ENCODE measurements around the gene SAXO2. TPM values are rescaled to one million over a fixed set of nuclear protein-coding genes. Genes with fewer than 3 reads are reported as not detected.
"Not testable (repeated sequence)": the region's sequence is repeated elsewhere in the genome, so short reads cannot be mapped to it uniquely, and the experiment has no call there.

The SAXO2 gene
- total RNA-seq, result 5.2 and 6.0 TPM in 2 replicates
- long read RNA-seq, partial matches to known transcripts, result 0 of 6 reads
- long read RNA-seq, other reads (novel, unspliced or antisense), result 6 of 6 reads

- peaks cover 40% of the 10 kb centered on the region for H3K4me1 Mint-ChIP-seq (ENCODE audit: low read depth)
- H3K27me3 Mint-ChIP-seq, result no peaks in the 10 kb centered on the region
- peaks cover 9% of the 10 kb centered on the region for H3K36me3 Mint-ChIP-seq (ENCODE audit: insufficient read depth)
- no peak for TF ChIP-seq CTCF (IDR thresholded peaks at IDR 0.05; ENCODE audit: unreplicated experiment)
- DNase-seq (ENCODE audit: low spot score, unreplicated experiment), result peak; percentile 85
- H3K9me3 Mint-ChIP-seq (ENCODE audit: low read depth), result no peaks in the 10 kb centered on the region
- peak within 1 kb of the TSS; percentile 91 for H3K4me3 Mint-ChIP-seq (ENCODE audit: low read depth)
- H3K27ac Mint-ChIP-seq, result peak within 1 kb of the TSS; percentile 95
These were observed at the start of gene SAXO2, which contains the start of gene EFL1 for GRCh38 chr15:82262422-82263026. Gene SAXO2 (plus strand): TSS chr15:82262818. CDS start chr15:82262880, 62 bp downstream. Gene EFL1 (minus strand): TSS chr15:82262734. CDS start chr15:82261778, 956 bp downstream.

GRCh38 chr15:82216092-82216491 is 46.5 kb upstream of the SAXO2 start:
- not testable (repeated sequence) for H3K9me3 Mint-ChIP-seq (ENCODE audit: low read depth); DNase-seq (ENCODE audit: low spot score, unreplicated experiment); H3K4me3 Mint-ChIP-seq (ENCODE audit: low read depth); H3K27me3 Mint-ChIP-seq; H3K4me1 Mint-ChIP-seq (ENCODE audit: low read depth); H3K27ac Mint-ChIP-seq
- H3K36me3 Mint-ChIP-seq (ENCODE audit: insufficient read depth), result peaks cover 15% of the 10 kb centered on the region

- H3K4me1 Mint-ChIP-seq (ENCODE audit: low read depth); H3K9me3 Mint-ChIP-seq (ENCODE audit: low read depth); DNase-seq (ENCODE audit: low spot score, unreplicated experiment); H3K27ac Mint-ChIP-seq; H3K4me3 Mint-ChIP-seq (ENCODE audit: low read depth); H3K27me3 Mint-ChIP-seq: not testable (repeated sequence)
- peak; percentile 46 for TF ChIP-seq CTCF (IDR thresholded peaks at IDR 0.05; ENCODE audit: unreplicated experiment)
- H3K36me3 Mint-ChIP-seq (ENCODE audit: insufficient read depth), result peaks cover 14% of the 10 kb centered on the region
These were observed 41.1 kb upstream of the SAXO2 start for GRCh38 chr15:82221535-82221934.

GRCh38 chr15:82228750-82229149 is 33.9 kb upstream of the SAXO2 start:
- Mint-ChIP-seq H3K27me3 (no peaks in the 10 kb centered on the region), H3K9me3 (ENCODE audit: low read depth) (no peaks in the 10 kb centered on the region), H3K27ac (no peak overlapping the region), H3K4me1 (ENCODE audit: low read depth) (peaks cover 8% of the 10 kb centered on the region), H3K4me3 (ENCODE audit: low read depth) (no peak overlapping the region), H3K36me3 (ENCODE audit: insufficient read depth) (peaks cover 13% of the 10 kb centered on the region)
- TF ChIP-seq CTCF (IDR thresholded peaks at IDR 0.05; ENCODE audit: unreplicated experiment), result no peak
- DNase-seq (ENCODE audit: low spot score, unreplicated experiment), result no peak

- TF ChIP-seq CTCF (IDR thresholded peaks at IDR 0.05; ENCODE audit: unreplicated experiment), result no peak
- DNase-seq (ENCODE audit: low spot score, unreplicated experiment), result no peak
- H3K9me3 Mint-ChIP-seq (ENCODE audit: low read depth), result no peaks in the 10 kb centered on the region
These were observed 31.4 kb upstream of the SAXO2 start for GRCh38 chr15:82231233-82231632.

GRCh38 chr15:82231842-82232241 is 30.8 kb upstream of the SAXO2 start:
- H3K36me3 Mint-ChIP-seq (ENCODE audit: insufficient read depth), result peaks cover 8% of the 10 kb centered on the region
- no peaks in the 10 kb centered on the region for H3K27me3 Mint-ChIP-seq
- DNase-seq (ENCODE audit: low spot score, unreplicated experiment), result no peak
- no peak for TF ChIP-seq CTCF (IDR thresholded peaks at IDR 0.05; ENCODE audit: unreplicated experiment)
- H3K9me3 Mint-ChIP-seq (ENCODE audit: low read depth), result no peaks in the 10 kb centered on the region
- H3K4me3 Mint-ChIP-seq (ENCODE audit: low read depth), result no peak overlapping the region
- H3K4me1 Mint-ChIP-seq (ENCODE audit: low read depth), result peaks cover 8% of the 10 kb centered on the region
- peak overlapping the region; percentile 63 for H3K27ac Mint-ChIP-seq

More at GRCh38 chr15:82231233-82231632, 31.4 kb upstream of the SAXO2 start:
- Mint-ChIP-seq H3K4me1 (ENCODE audit: low read depth) (peaks cover 8% of the 10 kb centered on the region), H3K27ac (no peak overlapping the region), H3K4me3 (ENCODE audit: low read depth) (no peak overlapping the region), H3K27me3 (no peaks in the 10 kb centered on the region), H3K36me3 (ENCODE audit: insufficient read depth) (peaks cover 12% of the 10 kb centered on the region)

- DNase-seq (ENCODE audit: low spot score, unreplicated experiment); H3K4me1 Mint-ChIP-seq (ENCODE audit: low read depth); H3K9me3 Mint-ChIP-seq (ENCODE audit: low read depth); H3K27me3 Mint-ChIP-seq; H3K4me3 Mint-ChIP-seq (ENCODE audit: low read depth); H3K27ac Mint-ChIP-seq: not testable (repeated sequence)
- H3K36me3 Mint-ChIP-seq (ENCODE audit: insufficient read depth), result peaks cover 15% of the 10 kb centered on the region
These were observed 24.6 kb upstream of the SAXO2 start for GRCh38 chr15:82237944-82238534.

Data from progenitor cell of endocrine pancreas (in vitro differentiated cells).